Upper lobe of right lung (tissue), 1 donor: ENCODE data around the gene SLC35G3. TPM values are rescaled to one million over a fixed set of nuclear protein-coding genes. Genes with fewer than 3 reads are reported as not detected.

ENCODE experiments used
- ATAC-seq: fragments of 200-7000 bp; cut with Tn5 transposase; one replicate; pipeline ENCODE4 v1.9.1; 2020; ENCODE audit warnings: mild to moderate bottlenecking, moderate library complexity
- DNase-seq: peaks from one replicate; pipeline ENCODE4 v3.0.0-alpha.2; 2020
- H3K27ac ChIP-seq: fragments of 200-600 bp; one replicate; pipeline ENCODE4 v1.8.0; 2022
- H3K27me3 ChIP-seq: fragments of 200-600 bp; one replicate; pipeline ENCODE4 v1.8.0; 2022; ENCODE audit warnings: mild to moderate bottlenecking
- H3K36me3 ChIP-seq: fragments of 200-600 bp; one replicate; pipeline ENCODE4 v1.8.0; 2022
- H3K4me1 ChIP-seq: fragments of 200-600 bp; one replicate; pipeline ENCODE4 v1.8.0; 2022
- H3K4me3 ChIP-seq: fragments of 200-600 bp; one replicate; pipeline ENCODE4 v1.8.0; 2022; ENCODE audit warnings: mild to moderate bottlenecking
- H3K9me3 ChIP-seq: fragments of 200-600 bp; one replicate; pipeline ENCODE4 v1.8.0; 2022
- CTCF ChIP-seq: fragments of 200-600 bp; IDR thresholded peaks from one replicate; pipeline ENCODE4 v1.8.0; 2022; ENCODE audit warnings: antibody characterized with exemption
- intact Hi-C: fragments of 100-400 bp; cut with DNase I; formaldehyde crosslinking; loops from one replicate; pipeline ENCODE4 v1.11.0; 2022
- total RNA-seq: library from RNA; stranded (reverse); fragmentation: NEBNext Ultra II Directional; extraction: Animal tissue kit (Norgen Biotek cat#: 25700); gene quantifications from one replicate; pipeline ENCODE4 v1.2.1, GENCODE V29; 2021
- donor health status: DM: no; HTN: yes; CAD: no; lungs with severe emphysema.

The SLC35G3 gene
- total RNA-seq, 1 donor from 2014 or later: not detected

DNA sequence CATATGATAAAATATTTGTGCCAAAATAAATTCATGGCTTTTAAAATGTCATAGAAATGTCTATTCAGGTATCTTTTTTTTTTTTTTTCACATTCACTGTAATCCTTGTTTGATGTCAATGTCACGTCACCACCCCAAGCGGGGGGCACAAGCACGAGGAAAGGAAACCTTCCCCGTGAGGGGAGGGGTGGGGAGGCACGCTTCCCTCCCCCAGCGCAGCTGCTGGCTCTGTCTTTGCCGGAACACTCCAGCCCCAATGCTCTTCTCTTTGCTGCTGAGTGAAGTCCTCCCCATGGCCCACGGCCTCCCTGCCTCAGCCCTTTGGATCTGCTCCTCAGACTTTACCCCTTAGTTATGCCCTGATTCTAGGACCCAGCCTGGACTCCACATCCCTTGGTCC is 1.5 kb downstream of the SLC35G3 start:
- Histone ChIP-seq H3K9me3 (no peaks in the 10 kb centered on the region), H3K4me1 (peaks cover 5% of the 10 kb centered on the region)

GRCh38 chr17:35191001-35191695 is 3.0 kb downstream of the SLC35G3 start:
- no peak for DNase-seq
- intact Hi-C loops: no loop called here
- Histone ChIP-seq H3K4me3 (no peak overlapping the region), H3K4me1 (peaks cover 5% of the 10 kb centered on the region), H3K36me3 (no peaks in the 10 kb centered on the region), H3K27ac (no peak overlapping the region), H3K27me3 (no peaks in the 10 kb centered on the region), H3K9me3 (no peaks in the 10 kb centered on the region)
- TF ChIP-seq CTCF: no peak
- ATAC-seq: no peak

More for the DNA sequence above, 1.5 kb downstream of the SLC35G3 start:
- Histone ChIP-seq H3K36me3 (no peaks in the 10 kb centered on the region), H3K4me3 (no peak overlapping the region), H3K27ac (no peak overlapping the region), H3K27me3 (no peaks in the 10 kb centered on the region)
- intact Hi-C loops: no loop called here
- no peak for TF ChIP-seq CTCF
- peak; percentile 10 for ATAC-seq
- no peak for DNase-seq

GRCh38 chr17:35189291-35189690 is 4.9 kb downstream of the SLC35G3 start:
- intact Hi-C loops: no loop called here

GRCh38 chr17:35188111-35188510 is 6.1 kb downstream of the SLC35G3 start:
- Histone ChIP-seq H3K9me3 (no peaks in the 10 kb centered on the region), H3K4me1 (peaks cover 5% of the 10 kb centered on the region), H3K27ac (no peak overlapping the region), H3K4me3 (no peak overlapping the region), H3K36me3 (no peaks in the 10 kb centered on the region), H3K27me3 (no peaks in the 10 kb centered on the region)
- intact Hi-C loops: no loop called here
- peak; percentile 75 for ATAC-seq
- TF ChIP-seq CTCF: no peak
- DNase-seq: no peak

More at GRCh38 chr17:35189291-35189690, 4.9 kb downstream of the SLC35G3 start:
- ATAC-seq (peak; percentile 54), DNase-seq (no peak)
- no peaks in the 10 kb centered on the region for H3K9me3 ChIP-seq
- H3K36me3 ChIP-seq: no peaks in the 10 kb centered on the region
- peaks cover 5% of the 10 kb centered on the region for H3K4me1 ChIP-seq
- no peak for TF ChIP-seq CTCF
- no peak overlapping the region for H3K4me3 ChIP-seq
- H3K27ac ChIP-seq: no peak overlapping the region
- no peaks in the 10 kb centered on the region for H3K27me3 ChIP-seq

DNA sequence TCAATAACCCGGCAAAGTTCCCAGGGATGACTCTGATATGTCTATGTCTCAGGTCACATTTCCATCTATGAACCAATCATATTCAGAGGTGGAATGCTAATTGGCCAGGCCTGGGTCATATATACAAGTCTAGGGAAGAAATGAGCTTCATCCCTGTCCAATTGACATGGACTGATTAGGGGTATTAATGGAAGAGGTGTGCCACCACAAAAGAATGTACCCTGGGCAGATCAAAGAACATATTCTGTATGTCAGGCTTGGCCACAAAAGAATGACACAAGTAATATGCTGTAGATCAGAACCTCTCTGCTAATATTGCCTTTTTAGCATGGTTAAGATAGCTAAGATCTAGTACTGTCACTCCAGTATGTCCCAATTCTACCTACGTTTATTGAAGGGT is 6.7 kb downstream of the SLC35G3 start:
- intact Hi-C loops: no loop called here
- Histone ChIP-seq H3K4me1 (peaks cover 5% of the 10 kb centered on the region), H3K27me3 (no peaks in the 10 kb centered on the region), H3K9me3 (no peaks in the 10 kb centered on the region), H3K4me3 (no peak overlapping the region), H3K27ac (no peak overlapping the region), H3K36me3 (no peaks in the 10 kb centered on the region)
- no peak for ATAC-seq
- TF ChIP-seq CTCF: no peak
- DNase-seq: no peak
